ENCODE results near the gene AKTIP. TPM values are rescaled to one million over a fixed set of nuclear protein-coding genes. Genes with fewer than 3 reads are reported as not detected.

AKTIP gene
- total and polyA plus RNA-seq, 9 of the 15 experiments (the other 6 are each of a cell fraction or from before 2014, with no cell fraction given), result 3.0 to 10.7 (median 4.4) TPM

GRCh38 chr16:53509906-53510703, 7.1 kb upstream of the AKTIP start (continued):
- peak; percentile 15; the same call in 1 of the 2 replicates for TF ChIP-seq RB1 (IDR thresholded peaks at IDR 0.05; ENCODE audit: low read depth)

GRCh38 chr16:53507464-53508179, 4.6 kb upstream of the AKTIP start:
- Histone ChIP-seq H3K79me2 (ENCODE audit: control insufficient read depth, insufficient read depth, low read length) (no peaks in the 10 kb centered on the region), H3K4me2 (ENCODE audit: insufficient read depth, low read length) (no peak overlapping the region), H3K36me3 (ENCODE audit: control insufficient read depth, insufficient read depth, low read length) (no peaks in the 10 kb centered on the region), H3K27ac (ENCODE audit: extremely low read depth, low read depth, low read length) (no peak overlapping the region), H3K4me1 (replicated peaks in 1 of 2; ENCODE audit: control insufficient read depth in 2 of 2, insufficient read depth in 2 of 2, low read length in 2 of 2) (peaks cover 4 to 11% of the 10 kb centered on the region in 2 experiments; a peak in 4 of 5 replicates), H3K9me3 (replicated peaks; ENCODE audit: control insufficient read depth, insufficient read depth, low read depth, low read length) (no peaks in the 10 kb centered on the region), H2AFZ (ENCODE audit: low read depth, low read length) (no peak overlapping the region), H3K9ac (ENCODE audit: insufficient read depth in 1 of 2, low read depth in 2 of 2, low read length in 2 of 2) (no peak overlapping the region), H3K4me3 (no peak overlapping the region), H3K27me3 (ENCODE audit: control insufficient read depth in 2 of 2, insufficient read depth in 2 of 2, low read length in 2 of 2) (no peaks in the 10 kb centered on the region; a peak in 2 of 5 replicates), H4K20me1 (replicated peaks; ENCODE audit: control insufficient read depth, insufficient read depth, low read length) (no peaks in the 10 kb centered on the region), H3K9me1 (ENCODE audit: control insufficient read depth, insufficient read depth, low read length) (no peaks in the 10 kb centered on the region)
- DNase-seq (ENCODE audit: extremely low read depth in 1 of 4, low spot score in 3 of 4), result peak in 2 of 4 experiments; percentile 13 to 29
- intact Hi-C loops (cut with micrococcal nuclease), result loop anchor here (5.0 to 10.0 kb wide), 2 partner anchors 373 to 450 kb away; no protein-coding TSS in a partner anchor
- BruUV-seq (replicated peaks), result no TSS peak
- ChIA-PET POLR2A (interaction anchor here (1.1 kb wide), 1 partner anchor 22 kb away, joined by 3 read pairs; no protein-coding TSS in a partner anchor), CTCF (ENCODE audit: low intra/inter-chr PET ratio) (no interaction called here)
- 26% methylated on average over 12 of the region's 12 CpGs for WGBS (ENCODE audit: insufficient coverage, low coverage, missing lambda C conversion rate)
- in situ Hi-C loops (cut with MboI), result loop anchor here (10.0 to 25.0 kb wide), 2 partner anchors 453 to 1320 kb away; partner anchors contain the start of genes CHD9 and CHD9NB
- FAIRE-seq, result no peak
- no peak for ATAC-seq
- no peak for TF ChIP-seq ARNT (IDR thresholded peaks at IDR 0.05)
- peak; percentile 89 for TF ChIP-seq TEAD4 (IDR thresholded peaks at IDR 0.05; ENCODE audit: low read length)
- TF ChIP-seq TEAD4 (CRISPR knock-in tag; IDR thresholded peaks at IDR 0.05; ENCODE audit: borderline replicate concordance), result no peak
- TF ChIP-seq RCOR1 (IDR thresholded peaks at IDR 0.05; ENCODE audit: borderline replicate concordance in 1 of 2, low read depth in 2 of 2, low read length in 2 of 2), result peak in 1 of 2 experiments; percentile 90; a peak in 3 of 4 replicates
- peak; percentile 74 for TF ChIP-seq ARID1B (IDR thresholded peaks at IDR 0.05)
- peak; percentile 47; the same call in 1 of the 2 replicates for TF ChIP-seq BHLHE40 (IDR thresholded peaks at IDR 0.05; ENCODE audit: low read length)
- TF ChIP-seq L3MBTL2 (IDR thresholded peaks at IDR 0.05), result 0 out of 2 replicates have a peak, but pooled peaks have one; percentile 39
- peak; percentile 83 for TF ChIP-seq TCF3 (CRISPR knock-in tag; IDR thresholded peaks at IDR 0.05)
- TF ChIP-seq MYC (IDR thresholded peaks at IDR 0.05; ENCODE audit: low read depth, low read length), result peak; percentile 42; the same call in 1 of the 2 replicates
- no peak for TF ChIP-seq MYC (CRISPR knock-in tag; IDR thresholded peaks at IDR 0.05; ENCODE audit: borderline replicate concordance, low read depth)
- peak; percentile 50; the same call in 1 of the 2 replicates for TF ChIP-seq STAT5A (IDR thresholded peaks at IDR 0.05; ENCODE audit: borderline replicate concordance, low read length)
- TF ChIP-seq NCOR1 (IDR thresholded peaks at IDR 0.05), result peak; percentile 65
- peak in 1 of 2 experiments; percentile 79; a peak in 2 of 4 replicates for TF ChIP-seq HDAC1 (IDR thresholded peaks at IDR 0.05)
- TF ChIP-seq KDM1A (IDR thresholded peaks at IDR 0.05), result peak; percentile 94
- peak; percentile 61 for TF ChIP-seq TAL1 (IDR thresholded peaks at IDR 0.05)
- no peak for TF ChIP-seq GABPB2 (CRISPR knock-in tag; conservative IDR thresholded peaks at IDR 0.05)
- TF ChIP-seq ARID2 (IDR thresholded peaks at IDR 0.05), result no peak
- TF ChIP-seq CBFA2T2 (conservative IDR thresholded peaks at IDR 0.05), result peak; percentile 73
- peak; percentile 67 for TF ChIP-seq POLR2AphosphoS5 (IDR thresholded peaks at IDR 0.05; ENCODE audit: control insufficient read depth, insufficient read depth, low read depth, low read length)
- peak; percentile 75 for TF ChIP-seq KLF16 (IDR thresholded peaks at IDR 0.05)
- TF ChIP-seq CEBPG (CRISPR knock-in tag; IDR thresholded peaks at IDR 0.05), result no peak
- TF ChIP-seq CEBPG (tag; conservative IDR thresholded peaks at IDR 0.05 in 1 of 2, IDR thresholded peaks at IDR 0.05 in 1 of 2), result peak in 1 of 2 experiments; percentile 58; a peak in 1 of 4 replicates
